HCT116 (cell line): ENCODE results near the gene CUEDC2.

Experiments
- ATF3 ChIP-seq: IDR thresholded peaks from 2 replicates; pipeline ENCODE4 v1.6.1; 2012
- CEBPB ChIP-seq: IDR thresholded peaks from 2 replicates; pipeline ENCODE4 v1.6.1; 2012; ENCODE audit warnings: low read depth
- CTCF ChIP-seq, 3 experiments: fragments of 200-600 bp in 1 of 3; sonication (generic) in 1 of 3; IDR thresholded peaks in 2 of 3; conservative IDR thresholded peaks in 1 of 3; 2 replicates each; pipeline ENCODE4 v1.5.1; 2012 to 2017; ENCODE audit warnings: low read depth in 2 of 3, low read length in 2 of 3, antibody characterized with exemption in 1 of 3, borderline replicate concordance in 1 of 3, control low read depth in 1 of 3, mild to moderate bottlenecking in 1 of 3, mixed read lengths in 1 of 3, mixed run types in 1 of 3, moderate library complexity in 1 of 3; ENCODE audit not compliant: insufficient read depth in 1 of 3
- EZH2 ChIP-seq: fragments of 200-600 bp; sonication (generic); IDR thresholded peaks from 2 replicates; pipeline ENCODE4 v1.6.1; 2017; ENCODE audit warnings: antibody characterized with exemption, mixed run types
- POLR2AphosphoS5 ChIP-seq: IDR thresholded peaks from 2 replicates; pipeline ENCODE4 v1.6.1; 2011; ENCODE audit warnings: mild to moderate bottlenecking, low read depth, low read length, moderate library complexity
- RAD21 ChIP-seq: IDR thresholded peaks from 2 replicates; pipeline ENCODE4 v1.6.1; 2012; ENCODE audit warnings: low read depth, mild to moderate bottlenecking
- SIN3A ChIP-seq: IDR thresholded peaks from 2 replicates; pipeline ENCODE4 v1.6.1; 2012; ENCODE audit warnings: low read depth
- ZFX ChIP-seq: fragments of 450-650 bp; IDR thresholded peaks from 2 replicates; pipeline ENCODE4 v1.6.1; 2017

GRCh38 chr10:102394801-102395399 is 37.5 kb downstream of the CUEDC2 start:
- TF ChIP-seq RAD21 (no peak), SIN3A (no peak), ZFX (no peak), CTCF (IDR thresholded peaks at IDR 0.05 in 2 of 3, conservative IDR thresholded peaks at IDR 0.05 in 1 of 3; ENCODE audit: borderline replicate concordance in 1 of 3, insufficient read depth in 1 of 3, low read depth in 2 of 3, low read length in 2 of 3) (no peak), ATF3 (no peak), EZH2 (no peak), POLR2AphosphoS5 (no peak), CEBPB (no peak)
